IMR-90 (cell line): ENCODE results near the gene TMEM240.

Experiments used
- POLR2A ChIP-seq: IDR thresholded peaks from 2 replicates; pipeline ENCODE4 v1.6.1; 2012; ENCODE audit warnings: mild to moderate bottlenecking, low read depth, low read length
- TF ChIP-seq, protein P1 (sequence below): conservative IDR thresholded peaks from 2 replicates; pipeline ENCODE4 v1.5.1; 2012; ENCODE audit warnings: mild to moderate bottlenecking, low read depth, low read length, improper control_type of control experiment

- TF ChIP-seq, protein P1, sequence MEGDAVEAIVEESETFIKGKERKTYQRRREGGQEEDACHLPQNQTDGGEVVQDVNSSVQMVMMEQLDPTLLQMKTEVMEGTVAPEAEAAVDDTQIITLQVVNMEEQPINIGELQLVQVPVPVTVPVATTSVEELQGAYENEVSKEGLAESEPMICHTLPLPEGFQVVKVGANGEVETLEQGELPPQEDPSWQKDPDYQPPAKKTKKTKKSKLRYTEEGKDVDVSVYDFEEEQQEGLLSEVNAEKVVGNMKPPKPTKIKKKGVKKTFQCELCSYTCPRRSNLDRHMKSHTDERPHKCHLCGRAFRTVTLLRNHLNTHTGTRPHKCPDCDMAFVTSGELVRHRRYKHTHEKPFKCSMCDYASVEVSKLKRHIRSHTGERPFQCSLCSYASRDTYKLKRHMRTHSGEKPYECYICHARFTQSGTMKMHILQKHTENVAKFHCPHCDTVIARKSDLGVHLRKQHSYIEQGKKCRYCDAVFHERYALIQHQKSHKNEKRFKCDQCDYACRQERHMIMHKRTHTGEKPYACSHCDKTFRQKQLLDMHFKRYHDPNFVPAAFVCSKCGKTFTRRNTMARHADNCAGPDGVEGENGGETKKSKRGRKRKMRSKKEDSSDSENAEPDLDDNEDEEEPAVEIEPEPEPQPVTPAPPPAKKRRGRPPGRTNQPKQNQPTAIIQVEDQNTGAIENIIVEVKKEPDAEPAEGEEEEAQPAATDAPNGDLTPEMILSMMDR, result no peak
- no peak for TF ChIP-seq POLR2A
Measured at GRCh38 chr1:1490633-1491230, 49.7 kb downstream of the TMEM240 start.
